Neural cell (in vitro differentiated cells): ENCODE data around the gene ARFIP2. TPM values are rescaled to one million over a fixed set of nuclear protein-coding genes. Genes with fewer than 3 reads are reported as not detected.

Source experiments
- H2AFZ ChIP-seq: fragments of 200-600, 300-800 bp; sonication (generic), shearing (Covaris generic); 2 replicates; pipeline ENCODE4 v1.6.0; 2014; ENCODE audit warnings: low read depth, mild to moderate bottlenecking, antibody characterized with exemption, low read length, moderate library complexity
- H3F3A ChIP-seq: fragments of 200-600 bp; shearing (Covaris generic); 2 replicates; pipeline ENCODE4 v1.6.1; 2016; ENCODE audit warnings: mild to moderate bottlenecking, moderate library complexity, mixed read lengths, antibody characterized with exemption, low read length; ENCODE audit not compliant: insufficient read depth, poor library complexity, severe bottlenecking
- H3K27ac ChIP-seq: fragments of 200-600, 300-800 bp; sonication (generic), shearing (Covaris generic); 2 replicates; pipeline ENCODE4 v1.5.1; 2014; ENCODE audit warnings: mild to moderate bottlenecking, low read length, moderate library complexity
- H3K27me3 ChIP-seq: fragments of 300-800, 200-600 bp; sonication (generic), shearing (Covaris generic); 2 replicates; pipeline ENCODE4 v1.6.0; 2014; ENCODE audit warnings: mild to moderate bottlenecking, low read depth, low read length, moderate library complexity; ENCODE audit not compliant: insufficient read depth
- H3K36me3 ChIP-seq: fragments of 300-800, 200-600 bp; sonication (generic), shearing (Covaris generic); 2 replicates; pipeline ENCODE4 v1.5.1; 2014; ENCODE audit warnings: mild to moderate bottlenecking, antibody characterized with exemption, low read length, moderate library complexity; ENCODE audit not compliant: insufficient read depth
- H3K4me2 ChIP-seq: fragments of 300-800, 200-600 bp; sonication (generic), shearing (Covaris generic); 2 replicates; pipeline ENCODE4 v1.6.0; 2014; ENCODE audit warnings: mild to moderate bottlenecking, low read length
- H3K4me3 ChIP-seq: fragments of 300-800, 200-600 bp; sonication (generic), shearing (Covaris generic); 2 replicates; pipeline ENCODE4 v1.5.1; 2014; ENCODE audit warnings: mild to moderate bottlenecking, low read length, moderate library complexity
- H3K79me2 ChIP-seq: fragments of 200-600 bp; shearing (Covaris generic); replicated peaks from 2 replicates; pipeline ENCODE4 v1.6.0; 2014; ENCODE audit warnings: mild to moderate bottlenecking, low read length, moderate library complexity; ENCODE audit not compliant: insufficient read depth
- H3K9ac ChIP-seq: fragments of 300-800, 200-600 bp; sonication (generic), shearing (Covaris generic); 2 replicates; pipeline ENCODE4 v1.6.1; 2016; ENCODE audit warnings: mild to moderate bottlenecking, low read length, mixed read lengths
- H3K9me2 ChIP-seq: fragments of 200-600 bp; shearing (Covaris generic); 2 replicates; pipeline ENCODE4 v1.6.1; 2016; ENCODE audit warnings: mild to moderate bottlenecking, low read length, mixed read lengths; ENCODE audit not compliant: insufficient read depth
- H3K9me3 ChIP-seq: fragments of 200-600, 300-800 bp; sonication (generic), shearing (Covaris generic); 2 replicates; pipeline ENCODE4 v1.6.1; 2016; ENCODE audit warnings: mild to moderate bottlenecking, mixed run types, low read length, moderate library complexity, mixed read lengths
- H4K20me1 ChIP-seq: fragments of 200-600 bp; shearing (Covaris generic); 2 replicates; pipeline ENCODE4 v1.6.1; 2016; ENCODE audit warnings: mild to moderate bottlenecking, mixed run types; ENCODE audit not compliant: insufficient read depth
- CTCF ChIP-seq: fragments of 450-650 bp; IDR thresholded peaks from 2 replicates; pipeline ENCODE4 v1.5.1; 2014; ENCODE audit warnings: antibody characterized with exemption, mild to moderate bottlenecking, moderate library complexity; ENCODE audit not compliant: poor library complexity, severe bottlenecking
- EP300 ChIP-seq: fragments of 450-650 bp; conservative IDR thresholded peaks from 2 replicates; pipeline ENCODE4 v1.6.1; 2014; ENCODE audit warnings: antibody characterized with exemption, mild to moderate bottlenecking, moderate library complexity; ENCODE audit not compliant: poor library complexity, severe bottlenecking
- EZH2 ChIP-seq: fragments of 200-600, 300-800 bp; shearing (Covaris generic), sonication (generic); IDR thresholded peaks from 2 replicates; pipeline ENCODE4 v1.6.1; 2014; ENCODE audit warnings: antibody characterized with exemption, low read length, borderline replicate concordance, mild to moderate bottlenecking; ENCODE audit not compliant: insufficient read depth, poor library complexity, severe bottlenecking
- MXI1 ChIP-seq: fragments of 450-650 bp; conservative IDR thresholded peaks from 2 replicates; pipeline ENCODE4 v1.6.1; 2014; ENCODE audit warnings: antibody characterized with exemption, mild to moderate bottlenecking; ENCODE audit not compliant: poor library complexity, severe bottlenecking
- POLR2AphosphoS5 ChIP-seq: IDR thresholded peaks from 2 replicates; pipeline ENCODE4 v1.6.1; 2012
- RAD21 ChIP-seq: fragments of 450-650 bp; conservative IDR thresholded peaks from 2 replicates; pipeline ENCODE4 v1.6.1; 2014; ENCODE audit warnings: antibody characterized with exemption, mild to moderate bottlenecking, moderate library complexity
- REST ChIP-seq: IDR thresholded peaks from 2 replicates; pipeline ENCODE4 v1.6.1; 2012; ENCODE audit warnings: borderline replicate concordance
- SMC3 ChIP-seq: fragments of 450-650 bp; conservative IDR thresholded peaks from 2 replicates; pipeline ENCODE4 v1.6.1; 2014; ENCODE audit warnings: antibody characterized with exemption, mild to moderate bottlenecking, moderate library complexity; ENCODE audit not compliant: poor library complexity
- TAF1 ChIP-seq: IDR thresholded peaks from 2 replicates; pipeline ENCODE4 v1.6.1; 2012; ENCODE audit warnings: low read depth
- polyA plus RNA-seq: library from polyadenylated mRNA; depleted of rRNA; stranded (reverse); fragments of >200 nt; gene quantifications from 2 replicates; pipeline ENCODE4 v1.2.3, GENCODE V29; 2014

ARFIP2 gene
- polyA plus RNA-seq, 1 donor from 2014 or later, result 83.7 TPM

- H3K36me3 ChIP-seq, result no peaks in the 10 kb centered on the region
- no peak overlapping the region for H3K4me3 ChIP-seq
- H3F3A ChIP-seq, result no peaks in the 10 kb centered on the region
- H2AFZ ChIP-seq, result no peak overlapping the region
- no peaks in the 10 kb centered on the region for H4K20me1 ChIP-seq
- no peak for TF ChIP-seq POLR2AphosphoS5
- peak; percentile 56 for TF ChIP-seq CTCF
- peak; percentile 26 for TF ChIP-seq MXI1
- TF ChIP-seq RAD21, result peak; percentile 36
- peak; percentile 44 for TF ChIP-seq SMC3
- TF ChIP-seq TAF1, result no peak
- no peak for TF ChIP-seq EZH2
- TF ChIP-seq REST, result no peak
- TF ChIP-seq EP300, result no peak
- no peak overlapping the region for H3K27ac ChIP-seq
- H3K27me3 ChIP-seq, result no peaks in the 10 kb centered on the region
- no peaks in the 10 kb centered on the region for H3K9me2 ChIP-seq
- no peaks in the 10 kb centered on the region for H3K79me2 ChIP-seq
- H3K9ac ChIP-seq, result no peak overlapping the region
- H3K9me3 ChIP-seq, result no peaks in the 10 kb centered on the region
- no peak overlapping the region for H3K4me2 ChIP-seq
These were observed 42.1 kb downstream of the ARFIP2 start for GRCh38 chr11:6438979-6439571.

- H3K27me3 ChIP-seq, result no peaks in the 10 kb centered on the region
- no peaks in the 10 kb centered on the region for H4K20me1 ChIP-seq
- no peak overlapping the region for H3K4me3 ChIP-seq
- H3K27ac ChIP-seq, result no peak overlapping the region
- no peak overlapping the region for H3K9ac ChIP-seq
- no peaks in the 10 kb centered on the region for H3K9me3 ChIP-seq
- H3K36me3 ChIP-seq, result no peaks in the 10 kb centered on the region
- no peak overlapping the region for H2AFZ ChIP-seq
- H3K9me2 ChIP-seq, result no peaks in the 10 kb centered on the region
- no peak for TF ChIP-seq SMC3
- TF ChIP-seq CTCF, result no peak
- TF ChIP-seq TAF1, result no peak
- no peak for TF ChIP-seq EZH2
- TF ChIP-seq MXI1, result no peak
- no peak for TF ChIP-seq EP300
- TF ChIP-seq POLR2AphosphoS5, result no peak
- H3K4me2 ChIP-seq, result no peak overlapping the region
- no peaks in the 10 kb centered on the region for H3F3A ChIP-seq
- no peaks in the 10 kb centered on the region for H3K79me2 ChIP-seq
These were observed 43.1 kb downstream of the ARFIP2 start for GRCh38 chr11:6437993-6438392.
